ENCODE data around the gene FPGS.
"Not testable (repeated sequence)": the region's sequence is repeated elsewhere in the genome, so short reads cannot be mapped to it uniquely, and the experiment has no call there.

FPGS gene

DNA sequence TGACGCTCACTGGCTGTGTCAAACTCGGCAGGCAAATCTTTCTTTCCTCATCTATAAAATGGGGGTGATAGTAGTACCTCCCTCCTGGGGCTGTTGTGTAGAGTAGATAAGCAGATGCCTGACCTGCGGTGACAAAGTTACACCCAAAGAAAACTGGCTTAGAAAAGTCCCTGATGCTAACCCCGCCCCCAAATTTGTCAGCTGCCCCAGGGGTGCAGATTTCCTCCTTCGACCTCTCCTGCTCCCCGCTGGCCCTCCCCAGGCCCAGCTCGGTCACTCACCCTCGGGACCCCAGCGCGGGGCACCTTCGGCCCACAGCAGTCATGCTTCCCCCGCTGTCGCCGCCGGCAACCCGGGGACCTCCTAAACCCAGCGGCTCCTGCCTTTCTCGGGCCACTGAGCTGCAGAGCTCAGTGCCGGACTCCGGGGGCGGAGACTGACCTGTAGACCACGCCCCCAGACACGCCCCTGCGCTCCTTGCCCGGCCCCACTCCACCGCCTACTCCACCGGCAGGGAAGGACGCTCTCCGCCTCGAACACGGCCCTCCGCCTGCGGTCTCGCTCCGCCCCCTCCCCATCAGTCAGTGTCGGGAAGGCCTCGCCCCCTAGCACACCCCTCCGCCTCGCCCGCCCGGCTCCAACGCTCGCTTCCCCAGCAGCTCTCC is 31.6 kb upstream of the FPGS start:
- DNase-seq: peak; percentile 97 to 98

DNA sequence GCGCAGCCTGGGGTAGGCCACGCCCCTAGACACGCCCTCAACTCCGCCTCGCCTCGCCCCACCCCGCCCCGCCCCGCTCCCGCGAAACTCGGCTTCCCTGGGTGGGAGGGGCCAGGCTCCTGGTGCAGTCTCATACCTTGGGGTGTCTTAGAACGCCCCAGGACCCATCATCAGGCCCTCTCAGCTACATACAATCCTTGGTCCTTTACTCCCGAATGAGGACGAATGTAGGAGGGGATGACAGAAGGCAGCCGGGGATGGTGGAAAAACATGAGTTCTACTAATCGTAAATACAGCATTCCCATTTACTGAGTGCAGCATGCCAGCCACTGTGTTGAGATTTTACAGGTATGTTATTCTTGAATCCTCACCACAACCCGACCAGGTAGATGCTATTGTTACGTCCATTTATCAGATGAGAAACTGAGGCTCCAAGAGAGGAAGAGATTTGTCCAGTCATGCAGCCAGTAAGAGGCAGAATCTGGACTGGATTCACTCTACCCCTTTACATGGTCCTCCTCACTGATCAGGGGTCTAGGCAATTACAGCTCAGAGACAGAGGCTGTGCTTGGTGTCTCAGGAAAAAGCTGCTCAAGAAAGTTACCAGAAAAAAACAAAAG is 31.0 kb upstream of the FPGS start:
- no peak for DNase-seq

DNA sequence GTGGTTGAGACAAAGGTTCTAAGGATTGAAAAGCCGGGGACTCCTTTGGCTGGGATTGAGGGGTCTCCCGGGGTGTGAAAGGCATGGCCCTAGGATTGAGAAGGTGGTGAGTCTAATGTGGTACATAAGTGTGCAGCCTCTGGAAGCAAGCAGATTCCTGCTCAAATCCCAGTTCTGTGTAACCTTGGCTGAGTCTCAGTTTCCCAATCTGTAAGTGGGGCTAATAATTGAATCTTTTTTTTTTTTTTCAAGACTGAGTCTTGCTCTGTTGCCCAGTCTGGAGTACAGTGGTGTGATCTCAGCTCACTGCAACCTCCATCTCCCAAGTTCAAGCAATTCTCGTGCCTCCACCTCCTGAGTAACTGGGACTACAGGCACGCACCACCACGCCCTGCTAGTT is 30.1 kb upstream of the FPGS start:
- no peak for DNase-seq

DNA sequence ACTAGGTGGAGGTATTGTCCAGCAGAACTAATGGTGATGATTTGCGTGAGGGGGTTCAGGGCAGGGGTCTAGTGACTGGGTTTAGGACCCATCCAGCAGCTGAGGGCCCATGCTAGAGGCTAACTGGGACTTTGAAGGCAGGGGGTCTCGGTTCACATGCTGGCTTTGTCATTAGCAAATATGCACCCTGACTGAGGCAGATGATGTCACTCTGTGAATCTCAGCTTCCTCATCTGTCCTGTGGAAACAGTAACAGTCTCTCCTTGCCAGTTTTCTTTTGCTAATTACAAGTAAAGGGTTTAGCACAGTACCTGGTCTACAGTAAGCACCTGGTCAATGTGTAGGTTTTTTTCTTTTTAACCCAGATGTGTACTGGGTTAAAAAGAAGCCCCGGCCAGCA is 29.4 kb upstream of the FPGS start:
- DNase-seq: no peak

DNA sequence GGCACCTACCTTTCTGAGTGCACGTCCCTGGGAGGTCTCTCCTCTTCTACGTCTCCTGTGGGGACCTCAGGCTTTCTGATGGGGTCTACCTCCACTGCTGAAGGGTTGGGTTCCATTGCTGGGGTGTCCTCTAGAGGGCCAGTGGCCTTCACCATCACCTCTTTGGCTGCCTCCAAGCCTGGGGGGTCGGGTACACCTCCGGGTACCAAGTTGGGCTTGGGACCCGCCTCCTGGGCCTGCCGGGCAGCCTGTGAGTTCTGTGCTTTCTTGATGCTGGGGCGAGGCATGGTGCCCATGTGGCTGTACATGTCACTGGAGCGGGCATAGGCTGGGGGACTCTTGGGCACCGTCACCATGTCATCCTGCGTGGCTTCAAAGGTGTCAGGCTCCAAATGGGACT is 28.7 kb upstream of the FPGS start:
- DNase-seq: no peak

DNA sequence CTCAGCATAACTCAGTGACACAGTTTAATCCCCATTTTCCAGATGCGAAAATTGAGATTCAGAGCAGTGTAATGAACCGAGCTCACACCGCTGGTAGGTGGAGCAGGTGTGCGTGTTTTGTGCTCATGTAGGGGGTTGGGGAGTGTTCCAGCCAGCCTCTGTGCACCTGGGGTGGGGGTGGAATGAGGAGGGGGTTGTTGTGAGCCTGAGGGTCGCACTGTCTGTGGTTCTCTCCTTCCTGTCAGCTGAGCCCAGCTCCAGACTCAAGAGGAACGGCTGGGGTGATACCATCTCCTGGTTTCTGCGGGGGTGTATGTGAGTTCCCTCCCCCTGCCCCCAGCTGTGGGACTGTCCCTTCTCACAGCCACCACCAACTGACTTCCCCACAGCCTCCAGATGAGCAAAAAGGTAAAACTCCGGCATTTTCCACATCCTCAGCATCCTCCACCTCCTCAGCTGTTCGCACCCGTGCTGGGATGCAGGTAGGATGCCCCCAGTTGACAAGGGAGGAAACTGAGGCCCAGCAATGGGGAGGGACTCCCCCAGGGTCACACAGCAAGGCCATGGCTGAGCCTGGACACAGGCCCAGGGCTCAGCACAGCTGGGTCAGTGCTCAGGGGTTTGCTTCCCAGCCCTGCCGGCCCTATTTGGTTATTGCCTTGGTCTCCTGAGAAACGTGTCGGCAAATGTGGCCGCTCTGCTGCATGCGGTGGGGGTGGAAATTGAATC is 26.3 kb upstream of the FPGS start:
- DNase-seq: peak in 1 of 2 experiments; percentile 43

DNA sequence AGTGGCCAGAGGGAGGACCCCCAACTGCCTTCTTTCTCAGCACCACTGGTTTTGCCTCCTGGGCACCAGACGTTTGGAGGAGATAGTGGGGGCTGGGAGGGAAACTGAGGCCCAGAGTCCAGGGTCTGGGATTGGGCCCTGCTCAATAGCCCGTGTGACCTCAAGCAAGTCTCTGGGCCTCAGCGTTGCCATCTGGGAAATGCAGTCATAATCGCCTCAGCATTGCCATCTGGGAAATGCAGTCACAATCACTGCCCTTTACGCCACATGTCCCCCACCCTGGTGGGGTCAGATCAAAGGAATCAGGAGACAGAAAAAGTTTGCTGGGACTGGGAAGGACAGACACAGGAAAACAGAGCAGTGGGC is 25.8 kb upstream of the FPGS start:
- no peak for DNase-seq

DNA sequence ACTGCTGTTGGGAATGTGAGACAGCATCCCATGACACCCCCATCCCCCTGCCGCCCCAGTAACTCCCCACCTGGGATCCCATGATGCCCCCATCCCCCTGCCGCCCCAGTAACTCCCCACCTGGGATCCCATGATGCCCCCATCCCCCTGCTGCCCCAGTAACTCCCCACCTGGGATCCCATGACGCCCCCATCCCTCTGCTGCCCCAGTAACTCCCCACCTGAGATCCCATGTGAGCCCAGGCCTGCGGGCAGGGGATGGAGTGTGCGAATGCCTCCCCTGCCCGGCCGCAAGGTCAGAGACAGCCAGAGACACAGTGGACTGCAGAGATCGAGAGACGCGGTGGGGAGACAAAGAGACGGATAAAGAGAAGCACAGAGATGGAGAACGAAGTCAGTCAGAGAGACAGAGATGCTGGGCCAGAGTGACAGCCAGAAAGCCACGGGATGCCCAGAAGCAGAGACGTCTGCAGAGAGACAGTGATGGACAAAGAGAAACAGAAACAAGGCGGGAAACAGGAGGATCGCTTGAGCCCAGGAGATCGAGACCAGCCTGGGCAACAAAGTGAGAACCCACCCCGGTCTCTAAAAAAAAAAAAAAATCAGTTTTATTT is 25.2 kb upstream of the FPGS start:
- DNase-seq: no peak

DNA sequence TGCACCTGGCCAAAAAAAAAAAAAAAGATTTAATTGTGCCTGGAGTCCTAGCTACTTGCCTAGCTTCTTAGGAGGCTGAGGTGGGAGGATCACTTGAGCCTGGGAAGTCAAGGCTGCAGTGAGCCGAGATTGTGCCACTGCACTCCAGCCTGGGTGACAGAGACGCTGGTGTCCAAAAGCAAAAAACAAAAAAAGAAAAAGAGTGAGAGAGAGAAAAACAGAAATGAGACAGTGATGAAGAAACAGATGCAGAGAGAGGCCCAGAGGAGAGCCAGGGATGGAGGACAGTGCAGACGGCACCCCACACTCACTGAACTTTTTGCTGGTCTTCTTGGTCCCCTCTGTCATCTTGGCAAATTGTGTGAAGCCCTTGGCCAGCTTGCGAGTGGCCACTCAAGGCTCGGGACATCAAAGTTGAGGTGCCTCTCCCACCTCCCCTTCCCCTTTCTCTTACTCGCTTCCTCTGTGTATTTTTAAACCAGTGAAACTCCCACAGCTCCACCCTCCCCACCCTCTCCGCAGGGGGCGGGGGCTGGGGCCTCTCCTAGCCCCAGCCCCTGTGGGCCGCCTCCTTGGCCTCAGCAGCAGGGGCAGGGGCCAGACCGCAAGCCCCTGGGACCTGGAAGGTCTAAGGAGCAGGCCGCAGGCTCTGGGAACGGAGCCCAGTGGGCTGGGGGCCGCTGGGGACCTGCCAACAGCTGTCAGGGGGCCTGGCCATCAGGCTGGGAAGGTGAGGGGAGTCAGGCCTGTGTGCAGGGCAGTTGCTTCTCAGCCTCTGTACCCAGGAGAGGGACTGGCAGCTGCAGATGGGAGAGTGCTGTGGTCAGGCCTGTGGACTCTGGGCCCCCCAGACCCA is 24.2 kb upstream of the FPGS start, which contains the start of gene SH2D3C:
Gene SH2D3C, minus strand, starts transcription at position 387 of the 856 bp plus-strand sequence. Its CDS starts 39 bp downstream, at position 348.
- DNase-seq: no peak

DNA sequence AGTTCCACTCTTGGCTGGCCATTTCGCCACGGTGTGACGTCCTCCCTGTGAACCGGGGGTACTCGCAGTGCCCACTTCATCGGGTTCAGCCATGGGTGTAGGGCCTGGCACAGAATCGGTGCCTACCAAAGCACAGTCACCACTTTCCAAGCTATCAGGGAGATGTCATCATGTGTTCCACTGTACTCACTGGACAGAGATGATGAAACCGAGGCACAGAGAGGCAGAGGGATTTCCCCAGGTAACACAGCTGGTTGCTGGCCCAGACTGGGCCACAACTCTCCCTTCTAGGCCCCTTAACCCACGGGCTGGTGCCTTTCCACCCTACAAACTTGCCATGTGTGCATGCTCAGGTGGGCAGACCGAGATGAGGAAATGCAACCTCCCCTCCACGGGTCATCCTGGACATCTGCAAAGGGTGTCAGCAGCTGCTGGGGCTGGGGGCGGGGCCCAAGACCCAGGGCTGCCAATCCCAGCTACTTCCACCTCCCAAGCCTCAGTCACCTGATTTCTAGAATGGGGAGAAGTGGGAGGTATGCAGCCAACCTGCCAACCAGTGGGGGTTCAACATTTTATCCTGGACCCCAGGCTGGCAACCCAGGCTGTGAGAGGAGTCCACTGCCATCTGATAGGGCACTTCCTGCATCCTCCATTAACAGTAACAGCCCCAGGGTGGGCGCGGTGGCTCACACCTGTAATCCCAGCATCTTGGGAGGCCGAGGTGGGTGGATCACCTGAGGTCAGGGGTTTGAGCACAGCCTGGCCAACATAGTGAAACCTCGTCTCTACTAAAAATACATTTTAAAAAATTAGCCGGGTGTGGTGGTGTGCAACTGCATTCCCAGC is 23.3 kb upstream of the FPGS start:
- no peak for DNase-seq

DNA sequence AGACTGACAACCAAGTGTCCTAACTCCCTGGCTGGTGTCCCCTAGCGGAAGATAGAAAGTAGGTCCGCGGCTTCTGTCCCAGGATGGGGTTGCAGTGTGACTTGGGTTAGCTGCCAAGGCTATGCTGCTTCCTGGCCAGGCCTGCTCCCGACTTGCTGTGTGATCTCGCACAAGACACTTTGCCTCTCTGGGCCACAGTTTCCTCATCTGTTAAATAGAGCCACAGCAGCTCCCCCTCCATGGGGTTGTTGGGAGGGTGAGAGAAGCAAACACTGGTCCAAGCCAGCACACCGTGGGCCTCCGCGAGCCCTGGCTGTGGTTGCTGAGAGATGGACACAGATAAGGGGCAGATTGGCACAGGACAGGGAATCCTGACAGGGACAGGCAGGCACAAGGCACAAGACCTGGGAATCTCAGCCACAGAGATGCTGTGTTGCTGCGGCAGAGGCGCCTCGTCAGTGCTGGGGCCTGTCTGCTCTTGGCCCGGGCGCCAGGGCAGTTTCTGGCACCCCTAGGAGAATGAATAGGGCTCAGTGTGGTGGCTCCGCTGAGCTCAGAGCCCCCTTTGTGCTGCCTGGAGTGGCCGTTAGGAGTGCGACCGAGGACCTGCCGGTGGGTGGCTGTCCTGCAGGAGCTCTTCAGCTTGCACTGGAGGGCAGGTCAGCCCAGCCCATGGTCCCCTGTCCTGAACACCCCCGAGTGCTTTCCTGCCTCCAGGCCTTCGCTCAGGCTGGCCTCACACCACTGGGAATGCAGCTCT is 22.4 kb upstream of the FPGS start:
- no peak for DNase-seq

DNA sequence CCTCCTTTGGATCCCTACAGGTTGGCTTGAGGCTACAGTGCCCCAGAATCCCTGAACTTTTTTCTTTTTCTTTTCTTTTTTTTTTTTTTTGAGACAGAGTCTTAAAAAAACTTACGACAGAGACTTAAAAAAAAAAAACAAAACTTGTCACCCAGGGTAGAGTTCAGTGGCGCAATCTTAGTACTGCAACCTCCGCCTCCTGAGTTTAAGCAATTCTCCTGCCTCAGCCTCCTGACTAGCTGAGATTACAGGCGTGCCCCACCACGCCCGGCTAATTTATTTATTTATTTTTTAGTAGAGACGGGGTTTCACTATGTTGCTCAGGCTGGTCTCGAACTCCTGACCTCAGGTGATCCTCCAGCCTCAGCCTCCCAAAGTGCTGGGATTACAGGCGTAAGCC is 21.8 kb upstream of the FPGS start:
- DNase-seq: not testable (repeated sequence)

DNA sequence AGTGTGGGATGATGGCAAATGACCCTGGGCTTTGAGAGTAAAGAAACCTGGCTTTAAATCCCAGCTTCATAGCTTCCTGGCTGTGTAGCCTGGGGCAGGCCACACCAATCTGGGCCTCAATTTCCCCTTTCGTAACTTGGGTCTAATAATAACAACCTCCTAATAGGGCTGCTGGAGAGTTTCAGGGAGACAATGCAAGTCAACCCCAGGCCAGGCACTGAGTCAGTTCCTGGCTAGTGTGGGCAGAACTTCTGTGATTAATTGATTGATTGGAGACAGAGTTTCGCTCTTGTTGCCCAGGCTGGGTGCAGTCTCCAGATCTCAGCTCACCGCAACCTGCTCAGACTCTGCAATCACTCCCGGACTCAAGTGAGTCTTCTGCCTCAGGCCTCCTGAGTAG is 20.9 kb upstream of the FPGS start:
- no peak for DNase-seq

DNA sequence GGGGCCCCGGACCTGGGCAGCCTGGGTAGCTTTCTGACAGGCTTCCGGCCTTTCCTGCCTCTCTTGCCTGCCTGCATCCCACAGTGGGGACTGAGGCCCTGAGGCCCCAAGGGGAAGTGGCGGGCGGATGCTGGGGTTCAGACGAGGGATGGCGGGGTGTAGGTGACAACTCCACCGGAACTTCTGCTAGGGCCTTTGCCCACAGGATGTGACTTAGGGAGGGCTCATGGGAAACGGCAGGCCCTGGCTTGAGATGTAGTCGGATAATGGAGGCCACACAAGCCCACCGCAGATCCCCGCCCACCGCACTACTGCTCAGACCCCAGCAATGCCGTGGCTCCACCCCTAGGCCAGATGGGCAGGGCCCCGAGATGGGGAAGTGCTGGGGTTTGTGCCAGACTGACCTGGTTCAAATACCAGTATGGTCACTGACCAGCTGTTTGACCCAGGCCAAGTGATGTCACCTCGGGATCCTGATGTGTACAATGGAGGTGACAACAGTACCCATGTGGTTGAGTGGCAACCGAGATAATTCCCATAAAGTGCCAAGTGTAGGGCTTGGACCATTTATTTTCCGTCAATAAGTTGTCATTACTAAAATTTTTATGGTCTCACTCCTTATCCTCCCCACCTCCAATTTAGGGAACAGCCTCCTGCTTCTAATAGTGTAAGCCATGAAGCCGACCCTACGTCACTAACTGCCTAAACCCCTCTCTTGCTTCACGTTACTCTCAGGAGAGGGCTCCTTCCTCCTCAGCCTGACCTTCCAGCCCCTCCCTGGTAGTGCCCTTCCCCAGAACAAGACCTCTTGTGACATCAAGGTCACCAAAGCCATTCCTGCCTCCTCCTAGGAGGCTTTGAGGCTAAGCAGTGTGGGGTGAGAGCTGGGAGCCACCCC is 19.3 kb upstream of the FPGS start:
- no peak for DNase-seq

DNA sequence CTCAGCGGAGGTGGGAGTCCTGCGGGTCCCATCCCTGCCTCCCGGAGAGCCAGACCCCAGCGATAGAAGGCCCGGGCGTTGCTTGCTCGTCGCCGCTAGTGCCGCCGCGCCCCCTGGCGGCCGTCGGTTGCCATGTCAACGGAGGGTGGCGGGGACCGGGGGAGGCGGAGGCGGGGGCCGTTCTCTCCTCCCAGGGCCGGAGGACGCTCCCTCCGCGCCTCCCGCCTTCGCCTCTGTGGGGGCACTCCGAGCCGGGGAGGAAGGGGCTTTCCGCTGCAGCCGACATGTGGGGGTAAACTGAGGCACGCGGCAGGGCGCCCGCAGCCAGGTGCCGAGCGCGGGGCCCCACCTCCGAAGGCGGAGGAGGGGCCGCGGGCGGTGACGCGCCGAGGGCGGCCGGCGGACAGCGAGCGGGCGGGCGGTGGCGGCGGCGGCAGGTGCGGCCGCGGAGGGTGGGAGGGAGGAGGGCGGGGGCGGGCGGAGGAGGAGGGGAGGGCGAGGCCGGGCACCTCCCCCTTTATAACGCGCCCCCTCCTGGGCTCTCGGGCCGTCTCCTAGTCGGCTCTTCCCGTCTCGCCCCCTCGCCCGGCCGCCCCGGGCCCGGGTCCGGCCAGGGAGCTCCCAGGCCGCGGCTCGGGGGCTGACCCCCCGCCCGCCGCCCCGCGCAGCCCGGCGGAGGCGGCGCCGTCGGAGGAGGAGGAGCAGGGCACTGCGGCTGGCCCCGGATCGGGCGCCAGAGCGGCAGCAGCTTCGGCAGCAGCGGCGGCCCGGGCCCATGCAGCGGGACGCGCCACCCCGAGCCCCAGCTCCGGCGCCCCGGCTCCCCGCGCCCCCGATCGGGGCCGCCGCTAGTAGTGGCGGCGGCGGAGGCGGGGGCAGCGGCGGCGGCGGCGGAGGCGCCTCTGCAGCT is 17.4 kb upstream of the FPGS start:
- DNase-seq: peak; percentile 59 to 87

DNA sequence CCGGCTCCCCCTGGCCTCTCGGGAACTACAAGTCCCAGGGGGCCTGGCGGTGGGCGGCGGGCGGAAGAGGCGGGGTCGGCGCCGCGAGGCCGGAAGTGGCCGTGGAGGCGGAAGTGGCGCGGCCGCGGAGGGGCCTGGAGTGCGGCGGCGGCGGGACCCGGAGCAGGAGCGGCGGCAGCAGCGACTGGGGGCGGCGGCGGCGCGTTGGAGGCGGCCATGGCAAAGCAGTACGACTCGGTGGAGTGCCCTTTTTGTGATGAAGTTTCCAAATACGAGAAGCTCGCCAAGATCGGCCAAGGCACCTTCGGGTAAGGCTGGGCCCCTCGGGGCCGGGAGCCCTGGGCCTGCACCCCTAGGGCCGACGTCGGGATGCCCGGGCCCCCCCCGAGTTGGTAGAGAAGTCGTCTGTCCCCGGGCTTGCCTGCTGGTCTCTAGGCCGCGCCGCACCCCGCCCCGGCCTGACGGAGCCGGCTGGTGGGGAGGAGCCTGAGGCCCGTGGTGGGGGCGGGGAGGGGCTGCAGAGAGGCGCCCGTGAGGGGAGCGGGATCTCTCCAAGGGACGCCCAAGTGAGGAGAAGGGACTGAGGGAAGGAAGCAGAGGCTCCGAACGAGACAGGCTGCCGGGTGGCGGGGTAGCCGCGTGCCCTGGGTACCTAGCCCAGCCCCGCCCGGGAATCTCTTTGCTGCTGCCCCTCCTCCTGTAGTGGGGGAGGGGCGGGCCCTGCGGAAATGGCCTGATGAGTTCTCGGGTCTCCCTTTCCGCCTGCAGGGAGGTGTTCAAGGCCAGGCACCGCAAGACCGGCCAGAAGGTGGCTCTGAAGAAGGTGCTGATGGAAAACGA is 16.5 kb upstream of the FPGS start, which contains the start of gene CDK9:
Gene CDK9, plus strand, starts transcription at position 102 of the 840 bp plus-strand sequence. Its CDS starts 115 bp downstream, at position 217.
- peak; percentile 90 to 94 for DNase-seq

DNA sequence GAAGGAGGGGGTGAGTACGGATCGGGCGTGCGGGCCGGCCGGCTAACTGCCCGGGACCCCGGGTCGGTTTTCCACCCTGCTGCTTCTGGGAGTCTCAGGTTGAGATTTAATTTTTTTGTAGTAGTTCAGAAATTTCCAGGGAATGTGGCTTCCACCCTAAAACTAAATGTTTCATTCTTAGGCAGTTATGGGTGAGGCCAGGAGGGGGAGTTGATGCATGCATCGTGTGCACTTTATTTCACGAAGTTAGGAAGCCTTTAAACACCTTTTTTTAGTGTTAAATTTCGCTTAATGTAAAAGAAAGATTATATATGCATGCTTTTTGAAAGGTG is 15.9 kb upstream of the FPGS start:
- no peak for DNase-seq
